Activated CD4-positive, alpha-beta T cell treated with anti-CD3 and anti-CD28 coated beads for 24 hours (primary cell): Measurements from ENCODE around the gene ACP3.

Experiments
- DNase-seq, 2 donors: peaks; one replicate each; pipeline ENCODE4 v3.0.0-alpha.2; 2020; ENCODE audit warnings: low read depth in 2 of 2

Gene ACP3

GRCh38 chr3:132406587-132406986, 89.4 kb downstream of the ACP3 start:
- no peak for DNase-seq

- DNase-seq = no peak
These were observed 89.8 kb downstream of the ACP3 start for GRCh38 chr3:132407025-132407424.
